SK-N-SH treated with all-trans-retinoic acid at 6 μM for 48 hours (cell line): ENCODE measurements around the gene LYG1.
"Not testable (repeated sequence)": the region's sequence is repeated elsewhere in the genome, so short reads cannot be mapped to it uniquely, and the experiment has no call there.

Source experiments
- ATAC-seq: fragments of 200-7000 bp; cut with Tn5 transposase; 3 replicates; pipeline ENCODE4 v1.9.1; 2020; ENCODE audit warnings: mild to moderate bottlenecking, moderate library complexity
- ARNTL ChIP-seq: fragments of 450-650 bp; formaldehyde crosslinking; IDR thresholded peaks from 2 replicates; pipeline ENCODE4 v1.5.0; 2020; ENCODE audit warnings: low read depth, mild to moderate bottlenecking, moderate library complexity, borderline replicate concordance
- BACH2 ChIP-seq: fragments of 250-450 bp; sonication (Bioruptor Pico); IDR thresholded peaks from 2 replicates; pipeline ENCODE4 v1.9.0; 2021; ENCODE audit warnings: mild to moderate bottlenecking, borderline replicate concordance
- CSDC2 ChIP-seq: fragments of 250-450 bp; sonication (Bioruptor Pico); IDR thresholded peaks from 2 replicates; pipeline ENCODE4 v1.5.0; 2020; ENCODE audit warnings: mild to moderate bottlenecking, moderate library complexity
- GLIS3 ChIP-seq: fragments of 250-450 bp; sonication (Bioruptor Pico); IDR thresholded peaks from 2 replicates; pipeline ENCODE4 v1.5.0; 2020; ENCODE audit warnings: mild to moderate bottlenecking, moderate library complexity
- ISL1 ChIP-seq: fragments of 250-450 bp; sonication (Bioruptor Pico); IDR thresholded peaks from 2 replicates; pipeline ENCODE4 v2.1.2; 2022; ENCODE audit warnings: mild to moderate bottlenecking, moderate library complexity
- OSR1 ChIP-seq: fragments of 250-450 bp; sonication (Bioruptor Pico); IDR thresholded peaks from 2 replicates; pipeline ENCODE4 v1.8.0; 2022; ENCODE audit warnings: moderate library complexity, mild to moderate bottlenecking, inconsistent platforms
- PPARA ChIP-seq: fragments of 250-450 bp; sonication (Bioruptor Pico); IDR thresholded peaks from 2 replicates; pipeline ENCODE4 v1.5.0; 2020; ENCODE audit warnings: mild to moderate bottlenecking, borderline replicate concordance
- RARB ChIP-seq: fragments of 250-450 bp; sonication (Bioruptor Pico); IDR thresholded peaks from 2 replicates; pipeline ENCODE4 v1.8.0; 2021; ENCODE audit warnings: mild to moderate bottlenecking, moderate library complexity
- SNAI2 ChIP-seq: fragments of 250-450 bp; sonication (Bioruptor Pico); IDR thresholded peaks from 2 replicates; pipeline ENCODE4 v1.5.0; 2020; ENCODE audit warnings: mild to moderate bottlenecking, moderate library complexity
- TCF4 ChIP-seq: fragments of 250-450 bp; sonication (Bioruptor Pico); IDR thresholded peaks from 2 replicates; pipeline ENCODE4 v1.8.0; 2021; ENCODE audit warnings: mild to moderate bottlenecking, moderate library complexity, borderline replicate concordance
- TOX ChIP-seq: fragments of 250-450 bp; sonication (Bioruptor Pico); IDR thresholded peaks from 2 replicates; pipeline ENCODE4 v1.8.0; 2021; ENCODE audit warnings: mild to moderate bottlenecking, moderate library complexity, borderline replicate concordance
- ZC3H10 ChIP-seq: fragments of 250-450 bp; sonication (Bioruptor Pico); IDR thresholded peaks from 2 replicates; pipeline ENCODE4 v1.5.1; 2021; ENCODE audit warnings: mild to moderate bottlenecking, moderate library complexity
- ZFP3 ChIP-seq: fragments of 250-450 bp; sonication (Bioruptor Pico); IDR thresholded peaks from 2 replicates; pipeline ENCODE4 v1.5.0; 2020; ENCODE audit warnings: mild to moderate bottlenecking, moderate library complexity
- ZFP30 ChIP-seq: fragments of 450-650 bp; formaldehyde crosslinking; IDR thresholded peaks from 2 replicates; pipeline ENCODE4 v1.5.0; 2022; ENCODE audit warnings: mild to moderate bottlenecking, moderate library complexity
- ZNF565 ChIP-seq: fragments of 450-650 bp; formaldehyde crosslinking; conservative IDR thresholded peaks from 2 replicates; pipeline ENCODE4 v1.5.0; 2020; ENCODE audit warnings: low read depth, mild to moderate bottlenecking, moderate library complexity
- ZNF70 ChIP-seq: fragments of 450-650 bp; formaldehyde crosslinking; IDR thresholded peaks from 2 replicates; pipeline ENCODE4 v1.5.0; 2020; ENCODE audit warnings: mild to moderate bottlenecking, moderate library complexity
- TF ChIP-seq, protein P1 (sequence below): fragments of 250-450 bp; sonication (Bioruptor Pico); IDR thresholded peaks from 2 replicates; pipeline ENCODE4 v1.8.0; 2020; ENCODE audit warnings: mild to moderate bottlenecking, moderate library complexity, borderline replicate concordance
- TF ChIP-seq, protein P2 (sequence below): fragments of 250-450 bp; sonication (Bioruptor Pico); IDR thresholded peaks from 2 replicates; pipeline ENCODE4 v1.5.1; 2021; ENCODE audit warnings: mild to moderate bottlenecking, moderate library complexity
- TF ChIP-seq, protein P3 (sequence below): fragments of 250-450 bp; sonication (Bioruptor Pico); IDR thresholded peaks from 2 replicates; pipeline ENCODE4 v1.5.0; 2020; ENCODE audit warnings: mild to moderate bottlenecking, moderate library complexity

The LYG1 gene

DNA sequence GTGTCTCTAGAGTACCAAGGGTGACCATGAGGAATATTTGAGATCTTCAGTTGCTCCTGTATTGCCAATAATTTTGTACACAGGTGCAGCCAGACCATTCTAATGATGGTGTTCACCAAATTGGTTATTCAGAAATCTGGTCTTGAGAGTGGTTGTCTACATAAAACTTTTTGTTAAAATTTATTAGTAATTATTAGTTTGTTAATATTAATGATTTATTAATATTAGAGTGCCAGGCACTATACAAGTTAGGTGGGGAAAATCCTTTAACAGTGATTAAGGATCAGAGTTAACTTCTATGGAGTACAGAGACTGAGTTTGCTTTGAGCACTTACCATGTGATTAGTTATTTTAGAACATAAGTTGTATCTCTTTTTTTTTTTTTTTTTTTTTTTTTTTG, 45.2 kb upstream of the LYG1 start:
- TF ChIP-seq TOX (CRISPR knock-in tag) (no peak), ARNTL (CRISPR knock-in tag) (no peak), GLIS3 (CRISPR knock-in tag) (no peak), OSR1 (CRISPR knock-in tag) (no peak), CSDC2 (no peak), SNAI2 (CRISPR knock-in tag) (no peak), ZNF70 (CRISPR knock-in tag) (no peak), ZNF565 (CRISPR knock-in tag) (no peak), ZFP30 (no peak), BACH2 (no peak)
- TF ChIP-seq, protein P1, sequence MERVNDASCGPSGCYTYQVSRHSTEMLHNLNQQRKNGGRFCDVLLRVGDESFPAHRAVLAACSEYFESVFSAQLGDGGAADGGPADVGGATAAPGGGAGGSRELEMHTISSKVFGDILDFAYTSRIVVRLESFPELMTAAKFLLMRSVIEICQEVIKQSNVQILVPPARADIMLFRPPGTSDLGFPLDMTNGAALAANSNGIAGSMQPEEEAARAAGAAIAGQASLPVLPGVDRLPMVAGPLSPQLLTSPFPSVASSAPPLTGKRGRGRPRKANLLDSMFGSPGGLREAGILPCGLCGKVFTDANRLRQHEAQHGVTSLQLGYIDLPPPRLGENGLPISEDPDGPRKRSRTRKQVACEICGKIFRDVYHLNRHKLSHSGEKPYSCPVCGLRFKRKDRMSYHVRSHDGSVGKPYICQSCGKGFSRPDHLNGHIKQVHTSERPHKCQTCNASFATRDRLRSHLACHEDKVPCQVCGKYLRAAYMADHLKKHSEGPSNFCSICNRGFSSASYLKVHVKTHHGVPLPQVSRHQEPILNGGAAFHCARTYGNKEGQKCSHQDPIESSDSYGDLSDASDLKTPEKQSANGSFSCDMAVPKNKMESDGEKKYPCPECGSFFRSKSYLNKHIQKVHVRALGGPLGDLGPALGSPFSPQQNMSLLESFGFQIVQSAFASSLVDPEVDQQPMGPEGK (CRISPR knock-in tag): no peak
- no peak for ATAC-seq

DNA sequence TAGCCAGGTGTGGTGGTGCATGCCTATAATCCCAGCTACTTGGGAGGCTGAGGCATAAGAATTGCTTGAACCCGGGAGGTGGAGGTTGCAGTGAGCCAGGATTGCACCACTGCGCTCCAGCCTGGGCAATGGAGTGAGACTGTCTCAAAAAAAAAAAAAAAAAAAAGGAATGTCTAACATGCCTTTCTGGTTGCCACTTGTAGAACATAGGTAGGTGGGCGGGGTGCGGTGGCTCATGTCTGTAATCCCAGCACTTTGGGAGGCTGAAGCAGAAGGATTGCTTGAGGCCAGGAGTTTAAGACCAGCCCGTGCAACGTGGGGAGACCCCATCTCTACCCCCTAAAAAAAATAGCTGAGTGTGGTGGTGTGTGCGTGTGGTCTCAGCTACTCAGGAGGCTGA, 44.4 kb upstream of the LYG1 start:
- ATAC-seq: not testable (repeated sequence)

DNA sequence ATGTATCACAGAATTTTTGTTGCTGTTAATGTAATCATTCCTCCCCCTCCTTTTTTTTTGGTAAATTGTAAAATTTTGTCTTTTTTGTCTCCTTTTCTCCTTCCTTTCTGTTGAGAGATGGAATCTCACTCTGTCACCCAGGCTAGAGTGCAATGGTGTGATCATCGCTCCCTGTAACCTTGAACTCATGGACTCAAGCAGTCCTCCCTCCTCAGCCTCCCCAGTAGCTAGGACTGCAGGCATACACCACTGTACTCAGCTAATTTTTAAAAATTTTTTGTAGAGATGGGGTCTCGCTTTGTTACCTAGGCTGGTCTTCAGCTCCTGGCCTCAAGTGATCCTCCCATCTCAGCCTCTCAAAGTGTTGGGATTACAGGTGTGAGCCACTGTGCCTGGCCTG, 41.5 kb upstream of the LYG1 start:
- ATAC-seq: no peak
- TF ChIP-seq, protein P1 (CRISPR knock-in tag): no peak
- TF ChIP-seq ZFP3 (CRISPR knock-in tag) (no peak), OSR1 (CRISPR knock-in tag) (no peak), PPARA (CRISPR knock-in tag) (no peak), ZNF70 (CRISPR knock-in tag) (no peak), ZFP30 (no peak), ZC3H10 (CRISPR knock-in tag) (no peak), TOX (CRISPR knock-in tag) (no peak), TCF4 (CRISPR knock-in tag) (no peak)

DNA sequence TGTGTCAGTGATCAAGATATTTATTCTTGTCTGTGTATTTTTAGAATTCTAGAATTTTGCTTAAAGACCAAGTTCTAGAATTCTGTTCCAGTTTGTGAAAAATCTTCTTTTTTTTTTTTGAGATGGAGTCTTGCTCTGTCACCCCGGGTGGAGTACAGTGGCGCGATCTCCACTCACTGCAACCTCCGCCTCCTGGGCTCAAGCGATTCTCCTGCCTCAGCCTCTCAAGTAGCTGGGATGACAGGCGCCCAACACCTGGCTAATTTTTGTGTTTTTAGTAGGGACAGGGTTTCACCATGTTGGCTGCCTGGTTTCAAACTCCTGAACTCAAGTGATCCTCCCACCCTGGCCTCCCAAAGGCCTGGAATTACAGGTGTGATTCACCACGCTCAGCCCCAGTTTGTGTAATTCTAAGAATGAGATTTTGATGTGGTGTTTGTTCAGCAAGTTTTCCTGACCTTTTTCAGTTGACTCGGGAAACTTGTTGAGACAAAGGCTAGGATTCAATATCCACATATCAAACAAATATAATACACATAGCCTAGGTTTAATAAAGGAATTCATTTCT, 39.8 kb upstream of the LYG1 start:
- ATAC-seq: no peak
- TF ChIP-seq PPARA (CRISPR knock-in tag) (no peak), RARB (CRISPR knock-in tag) (no peak), SNAI2 (CRISPR knock-in tag) (no peak), ZNF70 (CRISPR knock-in tag) (no peak), ISL1 (CRISPR knock-in tag) (no peak)
- TF ChIP-seq, protein P2, sequence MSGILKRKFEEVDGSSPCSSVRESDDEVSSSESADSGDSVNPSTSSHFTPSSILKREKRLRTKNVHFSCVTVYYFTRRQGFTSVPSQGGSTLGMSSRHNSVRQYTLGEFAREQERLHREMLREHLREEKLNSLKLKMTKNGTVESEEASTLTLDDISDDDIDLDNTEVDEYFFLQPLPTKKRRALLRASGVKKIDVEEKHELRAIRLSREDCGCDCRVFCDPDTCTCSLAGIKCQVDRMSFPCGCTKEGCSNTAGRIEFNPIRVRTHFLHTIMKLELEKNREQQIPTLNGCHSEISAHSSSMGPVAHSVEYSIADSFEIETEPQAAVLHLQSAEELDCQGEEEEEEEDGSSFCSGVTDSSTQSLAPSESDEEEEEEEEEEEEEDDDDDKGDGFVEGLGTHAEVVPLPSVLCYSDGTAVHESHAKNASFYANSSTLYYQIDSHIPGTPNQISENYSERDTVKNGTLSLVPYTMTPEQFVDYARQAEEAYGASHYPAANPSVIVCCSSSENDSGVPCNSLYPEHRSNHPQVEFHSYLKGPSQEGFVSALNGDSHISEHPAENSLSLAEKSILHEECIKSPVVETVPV: no peak

DNA sequence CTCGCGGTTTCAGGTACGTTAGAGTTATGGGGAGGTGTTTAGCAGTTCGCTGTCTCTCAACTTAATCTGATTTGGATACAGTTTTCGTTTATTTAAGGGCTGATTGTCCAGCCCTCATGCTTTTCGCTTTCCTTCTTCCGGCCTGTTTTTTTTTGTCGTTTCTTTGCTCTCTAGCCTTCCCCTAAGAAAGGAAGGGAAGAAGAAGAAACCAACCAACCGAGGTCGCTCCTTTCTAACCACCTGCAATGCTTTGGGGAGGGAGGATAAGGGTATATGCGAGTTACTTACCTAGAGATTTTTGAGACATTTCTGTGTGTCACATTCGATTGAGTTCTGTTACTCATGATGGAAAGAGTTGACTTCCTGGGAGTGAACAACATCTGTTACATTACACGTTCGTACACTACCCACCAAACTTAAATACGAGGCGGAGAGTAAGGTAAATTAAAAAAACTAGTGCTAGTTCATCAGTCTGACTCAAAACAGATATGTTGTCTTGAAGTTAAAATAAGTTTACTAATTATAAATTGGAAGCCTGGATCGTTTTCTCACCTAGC, 37.1 kb upstream of the LYG1 start:
- TF ChIP-seq, protein P3, sequence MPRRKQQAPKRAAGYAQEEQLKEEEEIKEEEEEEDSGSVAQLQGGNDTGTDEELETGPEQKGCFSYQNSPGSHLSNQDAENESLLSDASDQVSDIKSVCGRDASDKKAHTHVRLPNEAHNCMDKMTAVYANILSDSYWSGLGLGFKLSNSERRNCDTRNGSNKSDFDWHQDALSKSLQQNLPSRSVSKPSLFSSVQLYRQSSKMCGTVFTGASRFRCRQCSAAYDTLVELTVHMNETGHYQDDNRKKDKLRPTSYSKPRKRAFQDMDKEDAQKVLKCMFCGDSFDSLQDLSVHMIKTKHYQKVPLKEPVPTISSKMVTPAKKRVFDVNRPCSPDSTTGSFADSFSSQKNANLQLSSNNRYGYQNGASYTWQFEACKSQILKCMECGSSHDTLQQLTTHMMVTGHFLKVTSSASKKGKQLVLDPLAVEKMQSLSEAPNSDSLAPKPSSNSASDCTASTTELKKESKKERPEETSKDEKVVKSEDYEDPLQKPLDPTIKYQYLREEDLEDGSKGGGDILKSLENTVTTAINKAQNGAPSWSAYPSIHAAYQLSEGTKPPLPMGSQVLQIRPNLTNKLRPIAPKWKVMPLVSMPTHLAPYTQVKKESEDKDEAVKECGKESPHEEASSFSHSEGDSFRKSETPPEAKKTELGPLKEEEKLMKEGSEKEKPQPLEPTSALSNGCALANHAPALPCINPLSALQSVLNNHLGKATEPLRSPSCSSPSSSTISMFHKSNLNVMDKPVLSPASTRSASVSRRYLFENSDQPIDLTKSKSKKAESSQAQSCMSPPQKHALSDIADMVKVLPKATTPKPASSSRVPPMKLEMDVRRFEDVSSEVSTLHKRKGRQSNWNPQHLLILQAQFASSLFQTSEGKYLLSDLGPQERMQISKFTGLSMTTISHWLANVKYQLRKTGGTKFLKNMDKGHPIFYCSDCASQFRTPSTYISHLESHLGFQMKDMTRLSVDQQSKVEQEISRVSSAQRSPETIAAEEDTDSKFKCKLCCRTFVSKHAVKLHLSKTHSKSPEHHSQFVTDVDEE (CRISPR knock-in tag): no peak
- TF ChIP-seq RARB (CRISPR knock-in tag): no peak
- TF ChIP-seq GLIS3 (CRISPR knock-in tag): no peak
- no peak for TF ChIP-seq TOX (CRISPR knock-in tag)
- TF ChIP-seq ZNF70 (CRISPR knock-in tag): no peak
- TF ChIP-seq ZNF565 (CRISPR knock-in tag): no peak
- ATAC-seq: no peak
